Sigmoid colon (tissue), 4 donors: Measurements from ENCODE around the gene GFY.

Experiments used
- CTCF ChIP-seq, 4 experiments: fragments of 450-650 bp in 3 of 4; fragments of 200-600 bp in 1 of 4; IDR thresholded peaks; one replicate each; pipeline ENCODE4 v1.5.1; 2016 to 2019; ENCODE audit warnings: antibody characterized with exemption in 4 of 4, mild to moderate bottlenecking in 3 of 4, moderate library complexity in 2 of 4
- POLR2A ChIP-seq, 2 donors: fragments of 450-650 bp; IDR thresholded peaks; one replicate each; pipeline ENCODE4 v1.6.1; 2016; ENCODE audit warnings: antibody characterized with exemption in 2 of 2, mild to moderate bottlenecking in 2 of 2, moderate library complexity in 2 of 2
- POLR2AphosphoS5 ChIP-seq, 4 donors: sonication (generic); formaldehyde crosslinking; IDR thresholded peaks; one replicate each; pipeline ENCODE4 v1.6.1; 2017; ENCODE audit warnings: antibody characterized with exemption in 4 of 4

GRCh38 chr19:49419173-49419572 lies 6.0 kb upstream of the GFY start:
- TF ChIP-seq CTCF (IDR thresholded peaks at IDR 0.05) (no peak), POLR2A (IDR thresholded peaks at IDR 0.05) (no peak), POLR2AphosphoS5 (IDR thresholded peaks at IDR 0.05) (no peak)
